ENCODE measurements around the gene PER1. TPM values are rescaled to one million over a fixed set of nuclear protein-coding genes. Genes with fewer than 3 reads are reported as not detected.
A peak's percentile ranks its signal among the peaks of the same experiment; 100 is the strongest.

Gene PER1
- total and polyA plus RNA-seq, 2 of the 13 experiments (the other 11 are each of a cell fraction or from before 2014, with no cell fraction given) = 2.6 to 3.6 TPM

- TF ChIP-seq SALL2 (CRISPR knock-in tag; IDR thresholded peaks at IDR 0.05) = 0 out of 2 replicates have a peak, but pooled peaks have one; percentile 12
- no peak for TF ChIP-seq ATF5 (CRISPR knock-in tag; IDR thresholded peaks at IDR 0.05; ENCODE audit: low read depth)
- TF ChIP-seq MBNL3 (CRISPR knock-in tag; conservative IDR thresholded peaks at IDR 0.05) = no peak
- no peak for TF ChIP-seq ISL2 (CRISPR knock-in tag; IDR thresholded peaks at IDR 0.05)
- TF ChIP-seq, protein P1, sequence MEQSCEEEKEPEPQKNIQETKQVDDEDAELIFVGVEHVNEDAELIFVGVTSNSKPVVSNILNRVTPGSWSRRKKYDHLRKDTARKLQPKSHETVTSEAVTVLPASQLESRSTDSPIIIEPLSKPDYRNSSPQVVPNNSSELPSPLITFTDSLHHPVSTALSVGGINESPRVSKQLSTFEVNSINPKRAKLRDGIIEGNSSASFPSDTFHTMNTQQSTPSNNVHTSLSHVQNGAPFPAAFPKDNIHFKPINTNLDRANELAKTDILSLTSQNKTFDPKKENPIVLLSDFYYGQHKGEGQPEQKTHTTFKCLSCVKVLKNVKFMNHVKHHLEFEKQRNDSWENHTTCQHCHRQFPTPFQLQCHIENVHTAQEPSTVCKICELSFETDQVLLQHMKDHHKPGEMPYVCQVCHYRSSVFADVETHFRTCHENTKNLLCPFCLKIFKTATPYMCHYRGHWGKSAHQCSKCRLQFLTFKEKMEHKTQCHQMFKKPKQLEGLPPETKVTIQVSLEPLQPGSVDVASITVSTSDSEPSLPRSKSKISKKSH (CRISPR knock-in tag; IDR thresholded peaks at IDR 0.05; ENCODE audit: borderline replicate concordance) = no peak
- no peak for TF ChIP-seq FOXK2 (IDR thresholded peaks at IDR 0.05)
- TF ChIP-seq ZNF430 (CRISPR knock-in tag; IDR thresholded peaks at IDR 0.05) = no peak
- TF ChIP-seq ZNF276 (CRISPR knock-in tag; IDR thresholded peaks at IDR 0.05; ENCODE audit: low read depth) = no peak
- TF ChIP-seq HNF4A (CRISPR knock-in tag; IDR thresholded peaks at IDR 0.05) = no peak
- TF ChIP-seq ZNF143 (CRISPR knock-in tag; IDR thresholded peaks at IDR 0.05) = no peak
Measured at GRCh38 chr17:8122924-8123694, 29.1 kb downstream of the PER1 start (continued).

All from HepG2 (cell line).